ENCODE data around the gene ARHGEF33. TPM values are rescaled to one million over a fixed set of nuclear protein-coding genes. Genes with fewer than 3 reads are reported as not detected.

The ARHGEF33 gene
- total RNA-seq, 2 donors from 2014 or later: 0.14 to 0.19 TPM

- ATAC-seq (no peak), DNase-seq (ENCODE audit: low spot score in 2 of 2) (no peak)
- Mint-ChIP-seq H3K27ac (no peak overlapping the region), H3K9me3 (no peaks in the 10 kb centered on the region), H3K36me3 (no peaks in the 10 kb centered on the region)
Observed at GRCh38 chr2:39020383-39020782, 130.7 kb downstream of the ARHGEF33 start.

- H3K9me3 Mint-ChIP-seq: no peaks in the 10 kb centered on the region
- no peak for DNase-seq (ENCODE audit: low spot score in 2 of 2)
- H3K27ac Mint-ChIP-seq: no peak overlapping the region
- H3K36me3 Mint-ChIP-seq: no peaks in the 10 kb centered on the region
- ATAC-seq: no peak
Observed at GRCh38 chr2:39022642-39023235, 133.1 kb downstream of the ARHGEF33 start.

- Mint-ChIP-seq H3K9me3 (no peaks in the 10 kb centered on the region), H3K36me3 (no peaks in the 10 kb centered on the region), H3K27ac (no peak overlapping the region)
- DNase-seq (ENCODE audit: low spot score in 2 of 2) (no peak), ATAC-seq (no peak)
Observed at GRCh38 chr2:39023649-39024048, 134.0 kb downstream of the ARHGEF33 start.

DNA sequence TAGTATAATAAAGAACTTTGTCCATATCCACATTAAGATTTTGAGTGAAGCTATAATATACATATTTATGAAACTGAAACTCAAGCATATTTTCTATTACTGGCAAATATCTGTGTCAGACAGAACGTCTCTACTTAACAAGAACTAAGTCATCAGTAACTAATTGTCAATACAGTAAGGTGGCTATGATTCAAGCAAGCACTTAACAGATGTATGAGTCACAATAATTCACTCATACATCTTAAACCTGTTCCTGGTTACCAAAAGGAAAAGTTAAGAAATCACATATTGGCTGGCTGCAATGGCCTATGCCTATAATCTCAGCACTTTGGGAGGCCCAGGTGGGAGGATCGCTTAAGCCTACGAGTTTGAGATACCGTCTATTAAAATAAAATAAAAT lies 135.2 kb downstream of the ARHGEF33 start:
- DNase-seq (ENCODE audit: low spot score in 2 of 2) (no peak), ATAC-seq (peak; percentile 52 to 85)
- H3K9me3 Mint-ChIP-seq: no peaks in the 10 kb centered on the region
- H3K36me3 Mint-ChIP-seq: no peaks in the 10 kb centered on the region
- H3K27ac Mint-ChIP-seq: no peak overlapping the region

Other genes with a start within 250 kb of the ARHGEF33 start
- gene GALM, start 223.8 kb upstream of the ARHGEF33 start, total RNA-seq: 10 to 100 TPM; 16.1 to 45.0 TPM
- 100 to 1,000 TPM; 236 to 294 TPM for gene SRSF7, start 138.5 kb upstream of the ARHGEF33 start, total RNA-seq
- 10 to 100 TPM; 23.8 to 25.4 TPM for gene GEMIN6, start 111.7 kb upstream of the ARHGEF33 start, total RNA-seq
- gene DHX57, start 13.9 kb upstream of the ARHGEF33 start, total RNA-seq: 10 to 100 TPM; 14.4 to 14.8 TPM
- gene MORN2, start 13.9 kb upstream of the ARHGEF33 start, total RNA-seq: 1 to 10 TPM; 3.8 to 7.6 TPM
- 10 to 100 TPM; 34.8 to 57.1 TPM for gene SOS1, start 231.2 kb downstream of the ARHGEF33 start, total RNA-seq

All from activated naive CD4-positive, alpha-beta T cell treated with anti-CD3 and anti-CD28 coated beads, Interleukin-2, amount 50 U/mL, for 72 hours (primary cell).